Thyroid gland (tissue), 4 donors: ENCODE measurements around the gene FGFBP1. TPM values are rescaled to one million over a fixed set of nuclear protein-coding genes. Genes with fewer than 3 reads are reported as not detected.

Experiments
- DNase-seq, 2 donors: peaks; one replicate each; pipeline ENCODE4 v3.0.0-alpha.2; 2019
- H3K27ac ChIP-seq, 3 donors: fragments of 200-600 bp; sonication (generic); 1 replicate in 2 of 3; 2 replicates in 1 of 3; pipeline ENCODE4 v1.5.1; 2016 to 2019; ENCODE audit warnings: mild to moderate bottlenecking in 1 of 3, moderate library complexity in 1 of 3
- H3K27me3 ChIP-seq: fragments of 200-600 bp; sonication (generic); one replicate; pipeline ENCODE4 v1.5.1; 2019
- H3K36me3 ChIP-seq, 2 donors: fragments of 200-600 bp; sonication (generic); one replicate each; pipeline ENCODE4 v1.5.1; 2016 to 2019
- H3K4me1 ChIP-seq, 2 donors: fragments of 200-600 bp; sonication (generic); one replicate each; pipeline ENCODE4 v1.5.1; 2017 to 2019
- H3K4me3 ChIP-seq, 3 donors: fragments of 200-600 bp; sonication (generic); replicated peaks in 1 of 3; 1 replicate in 2 of 3; 2 replicates in 1 of 3; pipeline ENCODE4 v1.5.1; 2016; ENCODE audit warnings: mild to moderate bottlenecking in 1 of 3
- H3K9me3 ChIP-seq: fragments of 200-600 bp; sonication (generic); one replicate; pipeline ENCODE4 v1.5.1; 2017
- POLR2A ChIP-seq, 2 donors: fragments of 450-650 bp; IDR thresholded peaks; one replicate each; pipeline ENCODE4 v1.6.1; 2017; ENCODE audit warnings: antibody characterized with exemption in 2 of 2, mild to moderate bottlenecking in 2 of 2, moderate library complexity in 1 of 2
- WGBS, 2 donors: methylation state at CpG; one replicate each; pipeline ENCODE4 v1.1.5; 2017; 5-methylcytosine and 5-hydroxymethylcytosine counted together
- intact Hi-C: fragments of 100-400 bp; cut with DNase I; formaldehyde crosslinking; loops from one replicate; pipeline ENCODE4 v1.15.1; 2023
- total RNA-seq, 4 donors: library from RNA; depleted of rRNA; stranded (reverse); fragments of >200 nt; gene quantifications; one replicate each; pipeline ENCODE4 v1.2.3, GENCODE V29; 2016
- TF ChIP-seq, protein P1 (sequence below), 6 experiments: fragments of 200-600 bp in 3 of 6; fragments of 450-650 bp in 3 of 6; sonication (generic) in 3 of 6; IDR thresholded peaks; one replicate each; pipeline ENCODE4 v1.5.1; 2016 to 2019; ENCODE audit warnings: antibody characterized with exemption in 6 of 6, mild to moderate bottlenecking in 2 of 6, inconsistent platforms in 1 of 6, moderate library complexity in 1 of 6

Gene FGFBP1
- 1 to 10 TPM in 1 of 4 donors, under 1 TPM in 2, not detected in 1; 0.22 to 2.3 (median 0.44) TPM for total RNA-seq

DNA sequence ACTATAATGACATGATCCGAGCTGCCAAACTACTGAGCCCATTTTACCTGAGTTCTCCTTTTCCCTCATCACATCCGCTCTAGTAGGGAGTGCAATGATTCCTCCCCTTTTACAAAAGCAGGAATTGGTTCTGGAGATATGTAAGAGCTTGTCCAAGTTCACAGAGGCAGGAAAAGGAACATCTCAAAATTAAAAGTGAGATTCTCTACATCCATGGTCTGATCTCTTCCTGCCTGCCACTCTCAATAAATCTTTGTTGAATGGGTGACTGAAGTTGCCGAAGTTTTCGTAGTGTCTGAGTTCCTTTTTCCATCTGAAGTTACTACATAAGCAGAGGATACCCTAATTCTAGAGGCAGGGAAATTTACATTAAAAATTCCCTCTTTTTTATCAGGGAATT lies at the start of gene FGFBP1:
TSS of gene FGFBP1 (minus strand) at position 101 of the 400 bp plus-strand sequence. CDS start 2,108 bp downstream, outside the sequence.
- intact Hi-C loops, result no loop called here
- no peak within 1 kb of the TSS for H3K4me3 ChIP-seq
- no peaks in the 10 kb centered on the region for H3K9me3 ChIP-seq
- no peak for TF ChIP-seq POLR2A (IDR thresholded peaks at IDR 0.05)
- TF ChIP-seq, protein P1, sequence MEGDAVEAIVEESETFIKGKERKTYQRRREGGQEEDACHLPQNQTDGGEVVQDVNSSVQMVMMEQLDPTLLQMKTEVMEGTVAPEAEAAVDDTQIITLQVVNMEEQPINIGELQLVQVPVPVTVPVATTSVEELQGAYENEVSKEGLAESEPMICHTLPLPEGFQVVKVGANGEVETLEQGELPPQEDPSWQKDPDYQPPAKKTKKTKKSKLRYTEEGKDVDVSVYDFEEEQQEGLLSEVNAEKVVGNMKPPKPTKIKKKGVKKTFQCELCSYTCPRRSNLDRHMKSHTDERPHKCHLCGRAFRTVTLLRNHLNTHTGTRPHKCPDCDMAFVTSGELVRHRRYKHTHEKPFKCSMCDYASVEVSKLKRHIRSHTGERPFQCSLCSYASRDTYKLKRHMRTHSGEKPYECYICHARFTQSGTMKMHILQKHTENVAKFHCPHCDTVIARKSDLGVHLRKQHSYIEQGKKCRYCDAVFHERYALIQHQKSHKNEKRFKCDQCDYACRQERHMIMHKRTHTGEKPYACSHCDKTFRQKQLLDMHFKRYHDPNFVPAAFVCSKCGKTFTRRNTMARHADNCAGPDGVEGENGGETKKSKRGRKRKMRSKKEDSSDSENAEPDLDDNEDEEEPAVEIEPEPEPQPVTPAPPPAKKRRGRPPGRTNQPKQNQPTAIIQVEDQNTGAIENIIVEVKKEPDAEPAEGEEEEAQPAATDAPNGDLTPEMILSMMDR (IDR thresholded peaks at IDR 0.05), result no peak
- no peak for DNase-seq
- H3K4me1 ChIP-seq, result peaks cover 17 to 26% of the 10 kb centered on the region in 2 donors
- H3K27ac ChIP-seq, result peak within 1 kb of the TSS in 2 of 3 donors; percentile 43 to 49
- no peaks in the 10 kb centered on the region for H3K27me3 ChIP-seq
- 63 to 73% methylated on average over 4 of the region's 4 CpGs for WGBS, 2 donors
- H3K36me3 ChIP-seq, result no peaks in the 10 kb centered on the region

GRCh38 chr4:15988222-15988621 lies 49.7 kb upstream of the FGFBP1 start:
- Histone ChIP-seq H3K4me1 (peaks cover 5 to 30% of the 10 kb centered on the region in 2 donors), H3K27me3 (no peaks in the 10 kb centered on the region), H3K27ac (no peak overlapping the region), H3K4me3 (no peak overlapping the region), H3K36me3 (no peaks in the 10 kb centered on the region), H3K9me3 (no peaks in the 10 kb centered on the region)
- intact Hi-C loops, result no loop called here
- no peak for DNase-seq
- TF ChIP-seq, protein P1 (IDR thresholded peaks at IDR 0.05), result no peak
- TF ChIP-seq POLR2A (IDR thresholded peaks at IDR 0.05), result no peak
- WGBS, 2 donors, result 96 to 100% methylated on average over 1 of the region's 1 CpG

DNA sequence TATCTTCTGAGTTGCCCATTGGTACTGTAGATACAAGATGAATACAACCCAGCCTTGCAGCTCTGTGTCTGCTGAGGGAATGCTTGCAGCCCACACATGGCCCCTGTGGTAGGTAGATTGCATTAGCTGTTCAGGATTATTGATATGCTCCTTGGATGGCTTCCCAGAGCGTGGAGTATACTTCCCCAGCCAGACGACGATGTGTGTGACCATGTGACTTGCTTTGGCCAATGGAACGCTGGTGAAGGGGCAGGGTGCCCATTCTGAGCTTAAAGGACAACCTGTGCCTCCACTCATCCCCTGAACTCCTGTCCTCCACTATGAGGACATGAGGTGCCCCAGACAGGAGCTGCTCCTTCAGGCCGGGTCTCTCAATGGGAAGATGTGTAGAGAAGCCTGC lies 48.4 kb upstream of the FGFBP1 start:
- no peaks in the 10 kb centered on the region for H3K27me3 ChIP-seq
- intact Hi-C loops, result no loop called here
- H3K27ac ChIP-seq, result peak overlapping the region in 1 of 3 donors; percentile 17
- H3K36me3 ChIP-seq, result no peaks in the 10 kb centered on the region
- peak in 1 of 2 donors; percentile 38 for DNase-seq
- H3K4me1 ChIP-seq, result peaks cover 5 to 39% of the 10 kb centered on the region in 2 donors
- TF ChIP-seq, protein P1 (IDR thresholded peaks at IDR 0.05), result no peak
- no peak for TF ChIP-seq POLR2A (IDR thresholded peaks at IDR 0.05)
- no peaks in the 10 kb centered on the region for H3K9me3 ChIP-seq
- 39 to 47% methylated on average over 5 of the region's 5 CpGs for WGBS, 2 donors
- H3K4me3 ChIP-seq, result no peak overlapping the region

DNA sequence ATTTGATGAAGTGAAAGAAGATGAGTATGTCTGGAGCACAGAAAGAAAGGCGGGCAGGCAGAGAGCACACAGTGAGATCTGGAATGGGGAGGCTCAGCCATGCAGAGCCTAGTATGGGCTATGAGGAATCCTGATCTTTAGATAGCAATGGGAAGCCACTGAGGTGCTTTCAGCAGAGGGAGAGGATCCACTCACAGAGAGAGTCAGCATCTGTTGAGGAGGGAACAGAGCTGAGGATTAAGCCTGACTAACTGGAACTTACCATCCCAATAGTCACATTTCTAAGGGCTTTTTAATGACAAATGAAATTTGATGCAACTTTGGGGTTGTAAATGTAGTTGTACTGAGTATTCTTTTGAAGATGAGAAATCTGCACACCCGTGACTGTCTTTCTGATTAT lies 45.1 kb upstream of the FGFBP1 start:
- Histone ChIP-seq H3K27me3 (no peaks in the 10 kb centered on the region), H3K9me3 (no peaks in the 10 kb centered on the region), H3K27ac (peak overlapping the region in 2 of 3 donors; percentile 28 to 35), H3K4me1 (peaks cover 5 to 33% of the 10 kb centered on the region in 2 donors), H3K4me3 (no peak overlapping the region), H3K36me3 (no peaks in the 10 kb centered on the region)
- 90 to 91% methylated on average over 2 of the region's 2 CpGs for WGBS, 2 donors
- intact Hi-C loops, result no loop called here
- TF ChIP-seq POLR2A (IDR thresholded peaks at IDR 0.05), result no peak
- TF ChIP-seq, protein P1 (IDR thresholded peaks at IDR 0.05), result no peak
- DNase-seq, result no peak

GRCh38 chr4:15982842-15983524 lies 44.4 kb upstream of the FGFBP1 start:
- Histone ChIP-seq H3K27ac (peak overlapping the region in 2 of 3 donors; percentile 35 to 41), H3K4me1 (peaks cover 5 to 33% of the 10 kb centered on the region in 2 donors), H3K36me3 (no peaks in the 10 kb centered on the region), H3K9me3 (no peaks in the 10 kb centered on the region), H3K4me3 (no peak overlapping the region), H3K27me3 (no peaks in the 10 kb centered on the region)
- TF ChIP-seq, protein P1 (IDR thresholded peaks at IDR 0.05), result no peak
- no peak for TF ChIP-seq POLR2A (IDR thresholded peaks at IDR 0.05)
- intact Hi-C loops, result no loop called here
- WGBS, 2 donors, result 81 to 83% methylated on average over 8 of the region's 8 CpGs
- DNase-seq, result peak in 1 of 2 donors; percentile 34
